Neural progenitor cell (in vitro differentiated cells): Measurements from ENCODE around the gene C15orf62.

Experiments used
- EZH2 ChIP-seq: fragments of 200-600 bp; sonication (generic); IDR thresholded peaks from 2 replicates; pipeline ENCODE4 v1.6.1; 2017; ENCODE audit warnings: antibody characterized with exemption, mild to moderate bottlenecking, moderate library complexity
- EZH2phosphoT487 ChIP-seq: fragments of 200-600 bp; sonication (generic); IDR thresholded peaks from 2 replicates; pipeline ENCODE4 v1.6.1; 2017; ENCODE audit warnings: antibody characterized with exemption
- TF ChIP-seq, protein P1 (sequence below): fragments of 200-600 bp; sonication (generic); IDR thresholded peaks from 2 replicates; pipeline ENCODE4 v1.5.1; 2017; ENCODE audit warnings: antibody characterized with exemption, mild to moderate bottlenecking

DNA sequence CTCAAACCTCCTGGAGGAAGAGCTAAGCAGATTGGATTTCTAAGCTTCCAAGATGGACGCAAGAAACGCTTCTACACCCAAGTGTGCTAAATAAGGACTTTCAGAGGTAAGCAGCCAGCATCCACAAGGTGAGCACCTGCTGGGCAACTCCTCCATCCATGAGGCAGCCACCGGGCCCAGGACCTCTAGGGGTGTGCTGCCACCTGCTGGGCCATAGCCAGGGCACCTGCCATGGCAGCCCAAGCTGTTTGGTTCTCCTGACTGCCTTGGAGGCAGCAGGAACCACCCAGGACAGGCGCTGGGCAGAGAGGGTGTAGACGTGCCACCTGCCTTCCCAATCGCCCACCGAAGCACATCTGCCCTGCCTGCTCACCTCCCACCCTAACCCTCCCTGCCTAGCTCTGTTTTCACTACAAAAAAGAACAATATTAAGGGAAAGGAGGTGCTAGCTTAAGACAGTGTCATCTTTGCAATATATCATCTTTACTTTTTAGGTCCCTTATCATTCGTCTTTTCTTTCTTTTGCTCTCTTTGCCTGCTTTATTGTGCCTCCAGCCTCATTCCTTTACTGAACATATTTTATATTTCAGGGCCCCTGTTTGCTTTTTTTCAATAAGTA is 12.9 kb downstream of the C15orf62 start:
- TF ChIP-seq, protein P1, sequence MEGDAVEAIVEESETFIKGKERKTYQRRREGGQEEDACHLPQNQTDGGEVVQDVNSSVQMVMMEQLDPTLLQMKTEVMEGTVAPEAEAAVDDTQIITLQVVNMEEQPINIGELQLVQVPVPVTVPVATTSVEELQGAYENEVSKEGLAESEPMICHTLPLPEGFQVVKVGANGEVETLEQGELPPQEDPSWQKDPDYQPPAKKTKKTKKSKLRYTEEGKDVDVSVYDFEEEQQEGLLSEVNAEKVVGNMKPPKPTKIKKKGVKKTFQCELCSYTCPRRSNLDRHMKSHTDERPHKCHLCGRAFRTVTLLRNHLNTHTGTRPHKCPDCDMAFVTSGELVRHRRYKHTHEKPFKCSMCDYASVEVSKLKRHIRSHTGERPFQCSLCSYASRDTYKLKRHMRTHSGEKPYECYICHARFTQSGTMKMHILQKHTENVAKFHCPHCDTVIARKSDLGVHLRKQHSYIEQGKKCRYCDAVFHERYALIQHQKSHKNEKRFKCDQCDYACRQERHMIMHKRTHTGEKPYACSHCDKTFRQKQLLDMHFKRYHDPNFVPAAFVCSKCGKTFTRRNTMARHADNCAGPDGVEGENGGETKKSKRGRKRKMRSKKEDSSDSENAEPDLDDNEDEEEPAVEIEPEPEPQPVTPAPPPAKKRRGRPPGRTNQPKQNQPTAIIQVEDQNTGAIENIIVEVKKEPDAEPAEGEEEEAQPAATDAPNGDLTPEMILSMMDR, result peak; percentile 61
- TF ChIP-seq EZH2 (no peak), EZH2phosphoT487 (no peak)
